GM12878 (cell line): ENCODE results near the gene PSAPL1. TPM values are rescaled to one million over a fixed set of nuclear protein-coding genes. Genes with fewer than 3 reads are reported as not detected.

Source experiments
- ASH2L ChIP-seq: fragments of 300-600, 200-600 bp; sonication (generic); IDR thresholded peaks from 2 replicates; pipeline ENCODE4 v1.6.1; 2017; ENCODE audit warnings: low read depth, mild to moderate bottlenecking, borderline replicate concordance
- PAX8 ChIP-seq: fragments of 450-650 bp; IDR thresholded peaks from 2 replicates; pipeline ENCODE4 v1.6.1; 2017; ENCODE audit warnings: mild to moderate bottlenecking, moderate library complexity
- RAD51 ChIP-seq: fragments of 450-650 bp; IDR thresholded peaks from 2 replicates; pipeline ENCODE4 v1.6.1; 2016; ENCODE audit warnings: moderate library complexity, mild to moderate bottlenecking, inconsistent platforms
- RFX5 ChIP-seq: IDR thresholded peaks from 2 replicates; pipeline ENCODE4 v1.6.1; 2011; ENCODE audit warnings: low read depth, low read length, improper control_type of control experiment
- ZSCAN29 ChIP-seq: fragments of 450-650 bp; IDR thresholded peaks from 2 replicates; pipeline ENCODE4 v1.6.1; 2017; ENCODE audit warnings: mild to moderate bottlenecking, moderate library complexity
- polyA plus RNA-seq, 11 experiments: library from polyadenylated mRNA; depleted of rRNA in 4 of 11; unstranded in 6 of 11; stranded (reverse) in 5 of 11; fragments of >200 nt; fragmentation: Nextera tagmentation in 4 of 11; fragmentation: Illumina TruSeq in 1 of 11; extraction: Ambion mirVana in 4 of 11; extraction: Trizol in 1 of 11; gene quantifications; 1 replicate in 1 of 11; 2 replicates in 10 of 11; pipeline versions ENCODE4 v1.2.1 to v1.2.3, GENCODE V29; 2011 to 2016; ENCODE audit warnings: inconsistent platforms in 2 of 11, missing spikeins in 2 of 11, low read depth in 1 of 11
- total RNA-seq, 4 experiments: library from RNA; depleted of rRNA in 3 of 4; stranded (reverse); fragments of >200 nt in 3 of 4; fragmentation: Illumina TruSeq in 1 of 4; extraction: Trizol in 1 of 4; gene quantifications; 2 replicates each; pipeline versions ENCODE4 v1.2.1 to v1.2.3, GENCODE V29; 2013 to 2021
- TF ChIP-seq, protein P1 (sequence below): fragments of 450-650 bp; IDR thresholded peaks from 2 replicates; pipeline ENCODE4 v1.6.1; 2017; ENCODE audit warnings: mild to moderate bottlenecking, low read depth, inconsistent platforms; ENCODE audit not compliant: poor library complexity, severe bottlenecking
- TF ChIP-seq, protein P2 (sequence below): fragments of 450-650 bp; IDR thresholded peaks from 2 replicates; pipeline ENCODE4 v1.6.1; 2017; ENCODE audit warnings: mild to moderate bottlenecking, moderate library complexity
- TF ChIP-seq, protein P3 (sequence below): fragments of 450-650 bp; IDR thresholded peaks from 2 replicates; pipeline ENCODE4 v1.6.1; 2016; ENCODE audit warnings: mild to moderate bottlenecking
- TF ChIP-seq, protein P4 (sequence below): IDR thresholded peaks from 2 replicates; pipeline ENCODE4 v1.6.1; 2012; ENCODE audit warnings: low read depth, low read length, improper control_type of control experiment
- TF ChIP-seq, protein P5 (sequence below): fragments of 450-650 bp; formaldehyde crosslinking; IDR thresholded peaks from 2 replicates; pipeline ENCODE4 v1.5.0; 2022; ENCODE audit warnings: mild to moderate bottlenecking, missing genetic modification characterization

Gene PSAPL1
- total and polyA plus RNA-seq, 10 of the 15 experiments (the other 5 are each of a cell fraction or from before 2014, with no cell fraction given) = not detected

DNA sequence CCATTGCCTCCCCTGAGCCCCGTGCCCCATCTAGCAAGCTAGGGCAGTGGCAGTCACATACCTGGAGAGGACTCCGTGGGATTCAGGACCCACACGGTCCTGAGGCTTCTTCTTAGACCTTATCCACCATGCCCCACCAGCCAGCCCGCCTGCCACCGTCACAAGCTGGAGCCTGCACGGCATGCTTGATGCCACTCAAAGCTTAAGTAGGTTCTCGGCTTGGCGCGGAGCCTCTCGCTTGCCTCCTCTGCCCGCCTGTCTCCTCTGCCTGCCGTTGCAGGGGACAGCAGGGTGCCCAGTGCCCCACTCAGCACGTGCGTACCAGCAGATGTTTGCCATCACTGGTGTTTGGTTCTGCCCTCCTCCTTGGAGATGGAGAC, 14.1 kb downstream of the PSAPL1 start (continued):
- TF ChIP-seq, protein P1, sequence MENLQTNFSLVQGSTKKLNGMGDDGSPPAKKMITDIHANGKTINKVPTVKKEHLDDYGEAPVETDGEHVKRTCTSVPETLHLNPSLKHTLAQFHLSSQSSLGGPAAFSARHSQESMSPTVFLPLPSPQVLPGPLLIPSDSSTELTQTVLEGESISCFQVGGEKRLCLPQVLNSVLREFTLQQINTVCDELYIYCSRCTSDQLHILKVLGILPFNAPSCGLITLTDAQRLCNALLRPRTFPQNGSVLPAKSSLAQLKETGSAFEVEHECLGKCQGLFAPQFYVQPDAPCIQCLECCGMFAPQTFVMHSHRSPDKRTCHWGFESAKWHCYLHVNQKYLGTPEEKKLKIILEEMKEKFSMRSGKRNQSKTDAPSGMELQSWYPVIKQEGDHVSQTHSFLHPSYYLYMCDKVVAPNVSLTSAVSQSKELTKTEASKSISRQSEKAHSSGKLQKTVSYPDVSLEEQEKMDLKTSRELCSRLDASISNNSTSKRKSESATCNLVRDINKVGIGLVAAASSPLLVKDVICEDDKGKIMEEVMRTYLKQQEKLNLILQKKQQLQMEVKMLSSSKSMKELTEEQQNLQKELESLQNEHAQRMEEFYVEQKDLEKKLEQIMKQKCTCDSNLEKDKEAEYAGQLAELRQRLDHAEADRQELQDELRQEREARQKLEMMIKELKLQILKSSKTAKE = no peak
- no peak for TF ChIP-seq PAX8
- TF ChIP-seq, protein P2, sequence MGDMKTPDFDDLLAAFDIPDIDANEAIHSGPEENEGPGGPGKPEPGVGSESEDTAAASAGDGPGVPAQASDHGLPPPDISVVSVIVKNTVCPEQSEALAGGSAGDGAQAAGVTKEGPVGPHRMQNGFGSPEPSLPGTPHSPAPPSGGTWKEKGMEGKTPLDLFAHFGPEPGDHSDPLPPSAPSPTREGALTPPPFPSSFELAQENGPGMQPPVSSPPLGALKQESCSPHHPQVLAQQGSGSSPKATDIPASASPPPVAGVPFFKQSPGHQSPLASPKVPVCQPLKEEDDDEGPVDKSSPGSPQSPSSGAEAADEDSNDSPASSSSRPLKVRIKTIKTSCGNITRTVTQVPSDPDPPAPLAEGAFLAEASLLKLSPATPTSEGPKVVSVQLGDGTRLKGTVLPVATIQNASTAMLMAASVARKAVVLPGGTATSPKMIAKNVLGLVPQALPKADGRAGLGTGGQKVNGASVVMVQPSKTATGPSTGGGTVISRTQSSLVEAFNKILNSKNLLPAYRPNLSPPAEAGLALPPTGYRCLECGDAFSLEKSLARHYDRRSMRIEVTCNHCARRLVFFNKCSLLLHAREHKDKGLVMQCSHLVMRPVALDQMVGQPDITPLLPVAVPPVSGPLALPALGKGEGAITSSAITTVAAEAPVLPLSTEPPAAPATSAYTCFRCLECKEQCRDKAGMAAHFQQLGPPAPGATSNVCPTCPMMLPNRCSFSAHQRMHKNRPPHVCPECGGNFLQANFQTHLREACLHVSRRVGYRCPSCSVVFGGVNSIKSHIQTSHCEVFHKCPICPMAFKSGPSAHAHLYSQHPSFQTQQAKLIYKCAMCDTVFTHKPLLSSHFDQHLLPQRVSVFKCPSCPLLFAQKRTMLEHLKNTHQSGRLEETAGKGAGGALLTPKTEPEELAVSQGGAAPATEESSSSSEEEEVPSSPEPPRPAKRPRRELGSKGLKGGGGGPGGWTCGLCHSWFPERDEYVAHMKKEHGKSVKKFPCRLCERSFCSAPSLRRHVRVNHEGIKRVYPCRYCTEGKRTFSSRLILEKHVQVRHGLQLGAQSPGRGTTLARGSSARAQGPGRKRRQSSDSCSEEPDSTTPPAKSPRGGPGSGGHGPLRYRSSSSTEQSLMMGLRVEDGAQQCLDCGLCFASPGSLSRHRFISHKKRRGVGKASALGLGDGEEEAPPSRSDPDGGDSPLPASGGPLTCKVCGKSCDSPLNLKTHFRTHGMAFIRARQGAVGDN = no peak
- TF ChIP-seq, protein P3, sequence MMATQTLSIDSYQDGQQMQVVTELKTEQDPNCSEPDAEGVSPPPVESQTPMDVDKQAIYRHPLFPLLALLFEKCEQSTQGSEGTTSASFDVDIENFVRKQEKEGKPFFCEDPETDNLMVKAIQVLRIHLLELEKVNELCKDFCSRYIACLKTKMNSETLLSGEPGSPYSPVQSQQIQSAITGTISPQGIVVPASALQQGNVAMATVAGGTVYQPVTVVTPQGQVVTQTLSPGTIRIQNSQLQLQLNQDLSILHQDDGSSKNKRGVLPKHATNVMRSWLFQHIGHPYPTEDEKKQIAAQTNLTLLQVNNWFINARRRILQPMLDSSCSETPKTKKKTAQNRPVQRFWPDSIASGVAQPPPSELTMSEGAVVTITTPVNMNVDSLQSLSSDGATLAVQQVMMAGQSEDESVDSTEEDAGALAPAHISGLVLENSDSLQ = no peak
- TF ChIP-seq, protein P4, sequence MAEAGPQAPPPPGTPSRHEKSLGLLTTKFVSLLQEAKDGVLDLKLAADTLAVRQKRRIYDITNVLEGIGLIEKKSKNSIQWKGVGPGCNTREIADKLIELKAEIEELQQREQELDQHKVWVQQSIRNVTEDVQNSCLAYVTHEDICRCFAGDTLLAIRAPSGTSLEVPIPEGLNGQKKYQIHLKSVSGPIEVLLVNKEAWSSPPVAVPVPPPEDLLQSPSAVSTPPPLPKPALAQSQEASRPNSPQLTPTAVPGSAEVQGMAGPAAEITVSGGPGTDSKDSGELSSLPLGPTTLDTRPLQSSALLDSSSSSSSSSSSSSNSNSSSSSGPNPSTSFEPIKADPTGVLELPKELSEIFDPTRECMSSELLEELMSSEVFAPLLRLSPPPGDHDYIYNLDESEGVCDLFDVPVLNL = no peak
- TF ChIP-seq ASH2L = no peak
- no peak for TF ChIP-seq ZSCAN29
- TF ChIP-seq RAD51 = no peak
- TF ChIP-seq, protein P5, sequence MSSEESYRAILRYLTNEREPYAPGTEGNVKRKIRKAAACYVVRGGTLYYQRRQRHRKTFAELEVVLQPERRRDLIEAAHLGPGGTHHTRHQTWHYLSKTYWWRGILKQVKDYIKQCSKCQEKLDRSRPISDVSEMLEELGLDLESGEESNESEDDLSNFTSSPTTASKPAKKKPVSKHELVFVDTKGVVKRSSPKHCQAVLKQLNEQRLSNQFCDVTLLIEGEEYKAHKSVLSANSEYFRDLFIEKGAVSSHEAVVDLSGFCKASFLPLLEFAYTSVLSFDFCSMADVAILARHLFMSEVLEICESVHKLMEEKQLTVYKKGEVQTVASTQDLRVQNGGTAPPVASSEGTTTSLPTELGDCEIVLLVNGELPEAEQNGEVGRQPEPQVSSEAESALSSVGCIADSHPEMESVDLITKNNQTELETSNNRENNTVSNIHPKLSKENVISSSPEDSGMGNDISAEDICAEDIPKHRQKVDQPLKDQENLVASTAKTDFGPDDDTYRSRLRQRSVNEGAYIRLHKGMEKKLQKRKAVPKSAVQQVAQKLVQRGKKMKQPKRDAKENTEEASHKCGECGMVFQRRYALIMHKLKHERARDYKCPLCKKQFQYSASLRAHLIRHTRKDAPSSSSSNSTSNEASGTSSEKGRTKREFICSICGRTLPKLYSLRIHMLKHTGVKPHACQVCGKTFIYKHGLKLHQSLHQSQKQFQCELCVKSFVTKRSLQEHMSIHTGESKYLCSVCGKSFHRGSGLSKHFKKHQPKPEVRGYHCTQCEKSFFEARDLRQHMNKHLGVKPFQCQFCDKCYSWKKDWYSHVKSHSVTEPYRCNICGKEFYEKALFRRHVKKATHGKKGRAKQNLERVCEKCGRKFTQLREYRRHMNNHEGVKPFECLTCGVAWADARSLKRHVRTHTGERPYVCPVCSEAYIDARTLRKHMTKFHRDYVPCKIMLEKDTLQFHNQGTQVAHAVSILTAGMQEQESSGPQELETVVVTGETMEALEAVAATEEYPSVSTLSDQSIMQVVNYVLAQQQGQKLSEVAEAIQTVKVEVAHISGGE (CRISPR knock-in tag) = no peak
- no peak for TF ChIP-seq RFX5
